ENCODE measurements around the gene FASTKD2. TPM values are rescaled to one million over a fixed set of nuclear protein-coding genes. Genes with fewer than 3 reads are reported as not detected.

Gene FASTKD2
- total and polyA plus RNA-seq, 2 of the 4 experiments (the other 2 are of a cell fraction), result 17.6 to 50.4 TPM

Small RNAs within 50 kb of the gene (microRNA-seq; reads per million reads assigned to microRNA genes)
- gene MIR3130-1 (ENCODE audit: unreplicated experiment) (not detected), gene MIR3130-2 (ENCODE audit: insufficient read depth in 1 of 2, insufficient read length in 1 of 2, unreplicated experiment in 1 of 2) (0 reads per million in 2 experiments)

Small RNAs within 50 kb of the gene (small RNA-seq; reads per million reads assigned to genes)
- 0 reads per million in 5 experiments for gene MIR3130-2

Other genes with a start within 250 kb of the FASTKD2 start
- gene FAM237A, start 123.1 kb upstream of the FASTKD2 start, total RNA-seq (2012; rRNA removed), result not detected in 2 replicates
- gene FAM237A, start 123.1 kb upstream of the FASTKD2 start, polyA plus RNA-seq (2012; rRNA removed), result not detected in 2 replicates
- gene DYTN, start 47.2 kb upstream of the FASTKD2 start, total RNA-seq (2012; rRNA removed), result not detected in 2 replicates
- gene DYTN, start 47.2 kb upstream of the FASTKD2 start, polyA plus RNA-seq (2012; rRNA removed), result not detected in 2 replicates
- gene MDH1B, start 278 bp upstream of the FASTKD2 start, total RNA-seq (2012; rRNA removed), result 0.54 and 0.56 TPM in 2 replicates
- gene MDH1B, start 278 bp upstream of the FASTKD2 start, polyA plus RNA-seq (2012; rRNA removed), result 0.38 and 0.53 TPM in 2 replicates
- gene CPO, start 173.9 kb downstream of the FASTKD2 start, total RNA-seq (2012; rRNA removed), result not detected in 2 replicates
- not detected in 2 replicates for gene CPO, start 173.9 kb downstream of the FASTKD2 start, polyA plus RNA-seq (2012; rRNA removed)